Measurements from ENCODE around the gene TPM1. TPM values are rescaled to one million over a fixed set of nuclear protein-coding genes. Genes with fewer than 3 reads are reported as not detected.

The TPM1 gene
- total and polyA plus RNA-seq, 4 donors, result 118 to 469 (median 192) TPM

DNA sequence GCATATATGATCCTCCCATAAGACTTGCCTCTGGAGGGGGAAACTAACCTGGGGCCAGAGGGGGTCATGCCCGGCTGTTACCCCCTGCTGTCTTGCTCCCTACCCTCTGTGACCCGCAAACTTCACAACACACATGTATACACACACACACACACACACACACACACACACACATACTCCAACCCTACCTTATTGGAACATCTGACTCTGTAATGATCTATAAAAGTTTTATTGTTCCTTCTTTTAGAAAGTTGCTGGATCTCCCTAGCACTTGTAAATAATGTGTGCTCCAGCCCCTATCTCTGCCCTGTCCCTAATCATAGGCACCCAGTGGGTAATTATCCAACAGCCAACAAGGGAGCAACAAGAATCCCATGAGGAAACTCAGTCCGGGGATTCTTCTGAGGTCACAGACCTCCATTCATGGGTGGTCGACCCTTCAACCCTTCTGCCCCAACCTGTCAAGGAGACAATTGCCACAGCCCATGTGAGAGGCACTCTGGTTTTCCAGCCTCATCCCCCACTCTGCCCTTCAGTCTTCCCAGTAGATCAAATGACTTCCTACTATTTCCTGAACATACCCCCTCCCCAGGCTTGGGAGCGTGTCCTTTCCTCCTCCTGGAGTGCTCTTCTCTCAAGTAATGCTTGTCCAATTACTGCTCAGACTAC is 14.0 kb upstream of the TPM1 start:
- Histone ChIP-seq H3K4me1 (ENCODE audit: control insufficient read depth in 5 of 5, insufficient read depth in 5 of 5, low read length in 5 of 5) (peaks cover 0 to 10% (median 4%) of the 10 kb centered on the region in 5 donors), H3K36me3 (ENCODE audit: control insufficient read depth in 4 of 4, insufficient read depth in 4 of 4, low read length in 4 of 4) (no peaks in the 10 kb centered on the region), H3K27me3 (ENCODE audit: control insufficient read depth in 3 of 3, insufficient read depth in 3 of 3, low read length in 2 of 3) (peaks cover 0 to 2% (median 0%) of the 10 kb centered on the region in 3 donors), H3K4me3 (no peak overlapping the region), H3K27ac (ENCODE audit: low read depth in 1 of 2, low read length in 1 of 2) (no peak overlapping the region), H3K9ac (ENCODE audit: insufficient read depth in 1 of 2, low read length in 2 of 2) (no peak overlapping the region), H3K9me3 (ENCODE audit: control insufficient read depth in 4 of 4, insufficient read depth in 3 of 4, low read length in 3 of 4) (no peaks in the 10 kb centered on the region)
- DNase-seq (no peak), ATAC-seq (ENCODE audit: insufficient read depth, low FRiP score) (no peak)
- TF ChIP-seq, protein P1, sequence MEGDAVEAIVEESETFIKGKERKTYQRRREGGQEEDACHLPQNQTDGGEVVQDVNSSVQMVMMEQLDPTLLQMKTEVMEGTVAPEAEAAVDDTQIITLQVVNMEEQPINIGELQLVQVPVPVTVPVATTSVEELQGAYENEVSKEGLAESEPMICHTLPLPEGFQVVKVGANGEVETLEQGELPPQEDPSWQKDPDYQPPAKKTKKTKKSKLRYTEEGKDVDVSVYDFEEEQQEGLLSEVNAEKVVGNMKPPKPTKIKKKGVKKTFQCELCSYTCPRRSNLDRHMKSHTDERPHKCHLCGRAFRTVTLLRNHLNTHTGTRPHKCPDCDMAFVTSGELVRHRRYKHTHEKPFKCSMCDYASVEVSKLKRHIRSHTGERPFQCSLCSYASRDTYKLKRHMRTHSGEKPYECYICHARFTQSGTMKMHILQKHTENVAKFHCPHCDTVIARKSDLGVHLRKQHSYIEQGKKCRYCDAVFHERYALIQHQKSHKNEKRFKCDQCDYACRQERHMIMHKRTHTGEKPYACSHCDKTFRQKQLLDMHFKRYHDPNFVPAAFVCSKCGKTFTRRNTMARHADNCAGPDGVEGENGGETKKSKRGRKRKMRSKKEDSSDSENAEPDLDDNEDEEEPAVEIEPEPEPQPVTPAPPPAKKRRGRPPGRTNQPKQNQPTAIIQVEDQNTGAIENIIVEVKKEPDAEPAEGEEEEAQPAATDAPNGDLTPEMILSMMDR (IDR thresholded peaks at IDR 0.05; ENCODE audit: control extremely low read depth, extremely low read depth), result no peak
- WGBS, 2 donors, result 71 to 82% methylated on average over 5 of the region's 5 CpGs

DNA sequence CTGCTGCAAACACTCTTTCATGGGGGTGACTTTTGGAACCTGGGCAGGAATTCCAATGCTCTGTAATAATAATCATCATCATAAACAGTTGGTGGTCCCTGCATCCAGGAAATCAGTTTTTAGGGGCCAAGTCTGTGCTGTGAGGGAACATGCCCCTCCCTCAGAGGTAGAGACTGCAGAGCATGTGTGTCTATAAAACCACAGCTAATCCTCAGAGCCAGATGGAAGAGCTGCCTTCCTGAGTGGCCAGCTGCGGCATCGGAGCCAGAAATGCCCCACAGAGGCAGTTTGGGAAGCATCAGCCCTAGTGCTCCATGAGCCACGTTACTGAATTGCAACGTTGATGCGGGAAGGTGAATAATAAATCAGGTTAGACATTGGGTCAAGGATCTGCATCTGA is 12.9 kb upstream of the TPM1 start:
- H3K36me3 ChIP-seq (ENCODE audit: control insufficient read depth in 4 of 4, insufficient read depth in 4 of 4, low read length in 4 of 4), result no peaks in the 10 kb centered on the region
- H3K4me3 ChIP-seq, result no peak overlapping the region
- H3K9ac ChIP-seq (ENCODE audit: insufficient read depth in 1 of 2, low read length in 2 of 2), result no peak overlapping the region
- no peak for DNase-seq
- H3K27ac ChIP-seq (ENCODE audit: low read depth in 1 of 2, low read length in 1 of 2), result no peak overlapping the region
- H3K27me3 ChIP-seq (ENCODE audit: control insufficient read depth in 3 of 3, insufficient read depth in 3 of 3, low read length in 2 of 3), result peaks cover 0 to 2% (median 0%) of the 10 kb centered on the region in 3 donors
- 49 to 54% methylated on average over 5 of the region's 5 CpGs for WGBS, 2 donors
- ATAC-seq (ENCODE audit: insufficient read depth, low FRiP score), result no peak
- peaks cover 0 to 10% (median 4%) of the 10 kb centered on the region in 5 donors for H3K4me1 ChIP-seq (ENCODE audit: control insufficient read depth in 5 of 5, insufficient read depth in 5 of 5, low read length in 5 of 5)
- no peaks in the 10 kb centered on the region for H3K9me3 ChIP-seq (ENCODE audit: control insufficient read depth in 4 of 4, insufficient read depth in 3 of 4, low read length in 3 of 4)
- TF ChIP-seq, protein P1 (IDR thresholded peaks at IDR 0.05; ENCODE audit: control extremely low read depth, extremely low read depth), result no peak

DNA sequence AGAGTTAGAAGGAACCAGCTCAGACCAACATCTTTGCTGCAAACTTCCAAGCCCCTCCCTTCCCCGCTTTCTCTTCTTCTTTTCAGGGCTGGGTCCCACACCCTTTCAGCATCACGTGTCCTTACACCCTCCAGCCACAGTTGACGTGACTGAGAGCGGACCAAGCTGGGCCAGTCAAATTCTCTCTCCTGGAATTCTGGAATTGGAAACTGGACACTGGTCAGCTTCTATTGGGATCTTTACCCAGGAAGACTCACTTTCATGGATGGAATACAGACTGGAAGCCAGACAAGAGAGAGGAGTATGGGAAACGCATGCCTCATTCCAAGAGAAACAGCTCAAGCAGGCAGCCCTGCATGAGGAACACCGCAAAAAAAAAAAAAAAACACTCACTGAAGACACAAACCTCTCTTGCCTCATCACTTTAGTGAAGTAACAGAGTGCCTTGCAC is 12.4 kb upstream of the TPM1 start:
- DNase-seq (peak; percentile 68 to 79 (median 74)), ATAC-seq (ENCODE audit: insufficient read depth, low FRiP score) (peak; percentile 62)
- TF ChIP-seq, protein P1 (IDR thresholded peaks at IDR 0.05; ENCODE audit: control extremely low read depth, extremely low read depth), result no peak
- WGBS, 2 donors, result 48 to 54% methylated on average over 6 of the region's 6 CpGs
- H3K9me3 ChIP-seq (ENCODE audit: control insufficient read depth in 4 of 4, insufficient read depth in 3 of 4, low read length in 3 of 4), result no peaks in the 10 kb centered on the region
- no peaks in the 10 kb centered on the region for H3K36me3 ChIP-seq (ENCODE audit: control insufficient read depth in 4 of 4, insufficient read depth in 4 of 4, low read length in 4 of 4)
- peaks cover 0 to 2% (median 0%) of the 10 kb centered on the region in 3 donors for H3K27me3 ChIP-seq (ENCODE audit: control insufficient read depth in 3 of 3, insufficient read depth in 3 of 3, low read length in 2 of 3)
- no peak overlapping the region for H3K27ac ChIP-seq (ENCODE audit: low read depth in 1 of 2, low read length in 1 of 2)
- peaks cover 0 to 10% (median 4%) of the 10 kb centered on the region in 5 donors for H3K4me1 ChIP-seq (ENCODE audit: control insufficient read depth in 5 of 5, insufficient read depth in 5 of 5, low read length in 5 of 5)
- no peak overlapping the region for H3K9ac ChIP-seq (ENCODE audit: insufficient read depth in 1 of 2, low read length in 2 of 2)
- no peak overlapping the region for H3K4me3 ChIP-seq

Measured in lung (tissue), 12 donors.